Measurements from ENCODE around the gene MZT1.

MZT1 gene

GRCh38 chr13:72678312-72678711, 49.1 kb downstream of the MZT1 start:
- no peak for DNase-seq

GRCh38 chr13:72677431-72677830, 50.0 kb downstream of the MZT1 start:
- no peak for DNase-seq

- DNase-seq: no peak
These were observed 61.0 kb downstream of the MZT1 start for GRCh38 chr13:72666391-72666790.

GRCh38 chr13:72662548-72662947, 64.9 kb downstream of the MZT1 start:
- DNase-seq: no peak
